Measurements from ENCODE around the gene PRSS23. TPM values are rescaled to one million over a fixed set of nuclear protein-coding genes. Genes with fewer than 3 reads are reported as not detected.

Gene PRSS23
- total RNA-seq, 2 donors from 2014 or later: 45.5 to 46.4 TPM

DNA sequence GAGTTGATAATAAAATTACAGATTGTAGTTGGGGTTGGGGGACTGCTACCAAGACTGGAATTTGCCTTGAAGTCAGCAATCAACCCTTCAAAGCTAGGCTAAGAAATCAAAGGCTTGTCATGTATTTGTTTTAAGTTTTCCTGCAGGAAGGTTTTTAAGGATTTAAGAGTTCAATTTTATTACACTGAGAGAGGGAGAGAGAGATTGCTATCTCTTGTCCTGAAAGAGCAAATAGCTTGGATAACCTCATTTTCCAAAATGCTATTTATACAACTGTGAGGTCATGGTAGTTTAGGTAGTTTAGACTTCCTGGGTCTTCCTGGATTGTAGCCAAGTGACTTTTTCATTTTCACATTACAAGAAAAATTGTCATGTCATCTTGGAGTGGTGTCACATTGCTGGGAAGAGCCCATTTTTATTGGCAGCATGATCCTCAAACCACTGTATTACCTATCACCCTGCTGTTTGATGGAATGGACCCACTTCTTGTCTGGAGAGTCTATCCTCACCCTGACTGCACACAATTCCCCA is 10.1 kb upstream of the PRSS23 start:
- H3K27me3 ChIP-seq: no peaks in the 10 kb centered on the region
- no peak overlapping the region for H3K9ac ChIP-seq (ENCODE audit: low read depth in 2 of 2, low read length in 2 of 2)
- no peaks in the 10 kb centered on the region for H3K4me1 ChIP-seq
- no peak for DNase-seq
- intact Hi-C loops (cut with DNase I): no loop called here
- no peak overlapping the region for H3K27ac ChIP-seq
- H3K4me3 ChIP-seq: no peak overlapping the region
- TF ChIP-seq, protein P1, sequence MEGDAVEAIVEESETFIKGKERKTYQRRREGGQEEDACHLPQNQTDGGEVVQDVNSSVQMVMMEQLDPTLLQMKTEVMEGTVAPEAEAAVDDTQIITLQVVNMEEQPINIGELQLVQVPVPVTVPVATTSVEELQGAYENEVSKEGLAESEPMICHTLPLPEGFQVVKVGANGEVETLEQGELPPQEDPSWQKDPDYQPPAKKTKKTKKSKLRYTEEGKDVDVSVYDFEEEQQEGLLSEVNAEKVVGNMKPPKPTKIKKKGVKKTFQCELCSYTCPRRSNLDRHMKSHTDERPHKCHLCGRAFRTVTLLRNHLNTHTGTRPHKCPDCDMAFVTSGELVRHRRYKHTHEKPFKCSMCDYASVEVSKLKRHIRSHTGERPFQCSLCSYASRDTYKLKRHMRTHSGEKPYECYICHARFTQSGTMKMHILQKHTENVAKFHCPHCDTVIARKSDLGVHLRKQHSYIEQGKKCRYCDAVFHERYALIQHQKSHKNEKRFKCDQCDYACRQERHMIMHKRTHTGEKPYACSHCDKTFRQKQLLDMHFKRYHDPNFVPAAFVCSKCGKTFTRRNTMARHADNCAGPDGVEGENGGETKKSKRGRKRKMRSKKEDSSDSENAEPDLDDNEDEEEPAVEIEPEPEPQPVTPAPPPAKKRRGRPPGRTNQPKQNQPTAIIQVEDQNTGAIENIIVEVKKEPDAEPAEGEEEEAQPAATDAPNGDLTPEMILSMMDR (IDR thresholded peaks at IDR 0.05): no peak
- H3K36me3 ChIP-seq: no peaks in the 10 kb centered on the region
- no peaks in the 10 kb centered on the region for H3K9me3 ChIP-seq

DNA sequence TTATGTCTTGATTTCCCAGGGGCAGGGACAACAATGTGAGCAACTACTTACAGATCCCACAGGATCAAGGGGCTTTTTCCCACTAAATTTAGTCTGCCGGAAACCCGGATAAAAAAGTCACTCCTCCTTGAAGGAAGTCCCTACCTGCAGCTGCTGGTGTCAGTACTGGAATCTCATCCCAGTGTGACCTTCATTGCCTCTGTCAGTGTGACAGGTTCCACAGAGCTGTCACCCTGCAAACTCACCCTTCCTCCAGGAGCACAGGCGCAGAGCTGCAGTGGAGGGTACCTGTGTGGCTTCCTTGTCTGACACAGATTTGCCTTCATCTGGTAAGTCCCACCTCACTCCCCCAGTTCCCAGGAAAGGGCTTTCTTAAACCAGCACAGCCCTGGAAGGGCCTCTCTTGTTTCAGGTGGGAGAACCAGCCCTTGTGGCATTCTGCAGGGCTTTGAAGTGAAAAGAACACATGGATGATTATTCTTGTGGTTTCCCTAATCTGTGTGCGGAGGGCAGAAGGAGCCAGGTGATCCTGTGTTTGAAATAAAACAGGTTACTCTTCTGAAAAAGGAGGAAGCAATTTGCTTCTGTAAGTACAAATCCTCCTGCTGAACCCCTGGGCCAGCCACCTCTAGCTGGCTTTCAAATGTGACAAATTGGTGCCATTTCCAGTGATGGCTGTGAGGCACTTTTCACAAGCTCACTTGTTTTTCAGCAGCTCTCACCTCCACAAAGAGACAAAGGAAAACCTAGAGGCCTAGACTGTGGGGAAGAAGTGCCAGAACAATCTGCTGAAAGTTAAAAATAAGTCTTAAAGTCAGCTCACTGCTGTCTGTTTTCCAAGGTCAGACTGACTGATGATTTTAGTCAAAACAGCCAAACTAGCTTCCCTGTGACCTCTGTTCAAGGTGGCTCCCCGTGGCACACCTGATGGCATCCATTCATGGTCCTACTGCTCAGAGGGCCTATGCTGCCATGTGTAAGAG is 9.2 kb upstream of the PRSS23 start:
- intact Hi-C loops (cut with DNase I): no loop called here
- TF ChIP-seq, protein P1 (IDR thresholded peaks at IDR 0.05): no peak

DNA sequence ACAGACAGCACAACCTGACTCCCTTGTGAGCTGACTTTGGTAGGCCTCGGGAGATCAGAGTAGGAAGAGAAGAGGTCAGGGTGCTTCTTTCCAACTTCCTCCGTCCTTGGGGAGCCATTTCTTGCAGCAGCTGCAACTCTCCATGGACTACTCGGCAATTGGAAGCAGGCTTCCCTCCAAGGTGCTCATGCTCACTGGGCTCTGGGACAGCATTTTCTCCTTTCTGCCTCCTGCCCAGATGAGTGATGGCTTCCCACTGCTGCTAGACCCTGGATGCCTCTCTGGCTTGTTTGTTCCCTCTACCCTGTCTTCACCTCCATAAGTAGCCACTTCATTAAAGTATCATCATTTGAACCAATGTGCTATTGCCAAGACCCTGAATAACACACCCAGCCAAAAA is 8.2 kb upstream of the PRSS23 start:
- no peaks in the 10 kb centered on the region for H3K4me1 ChIP-seq
- TF ChIP-seq, protein P1 (IDR thresholded peaks at IDR 0.05): no peak
- no peaks in the 10 kb centered on the region for H3K27me3 ChIP-seq
- H3K36me3 ChIP-seq: no peaks in the 10 kb centered on the region
- DNase-seq: no peak
- H3K9ac ChIP-seq (ENCODE audit: low read depth in 2 of 2, low read length in 2 of 2): no peak overlapping the region
- H3K27ac ChIP-seq: no peak overlapping the region
- no peak overlapping the region for H3K4me3 ChIP-seq
- H3K9me3 ChIP-seq: no peaks in the 10 kb centered on the region
- intact Hi-C loops (cut with DNase I): no loop called here

More for the DNA sequence above, 9.2 kb upstream of the PRSS23 start:
- no peak for DNase-seq
- Histone ChIP-seq H3K4me3 (no peak overlapping the region), H3K27me3 (no peaks in the 10 kb centered on the region), H3K36me3 (no peaks in the 10 kb centered on the region), H3K4me1 (no peaks in the 10 kb centered on the region), H3K9ac (ENCODE audit: low read depth in 2 of 2, low read length in 2 of 2) (peak overlapping the region in 1 of 2 donors; percentile 21), H3K9me3 (no peaks in the 10 kb centered on the region), H3K27ac (no peak overlapping the region)

DNA sequence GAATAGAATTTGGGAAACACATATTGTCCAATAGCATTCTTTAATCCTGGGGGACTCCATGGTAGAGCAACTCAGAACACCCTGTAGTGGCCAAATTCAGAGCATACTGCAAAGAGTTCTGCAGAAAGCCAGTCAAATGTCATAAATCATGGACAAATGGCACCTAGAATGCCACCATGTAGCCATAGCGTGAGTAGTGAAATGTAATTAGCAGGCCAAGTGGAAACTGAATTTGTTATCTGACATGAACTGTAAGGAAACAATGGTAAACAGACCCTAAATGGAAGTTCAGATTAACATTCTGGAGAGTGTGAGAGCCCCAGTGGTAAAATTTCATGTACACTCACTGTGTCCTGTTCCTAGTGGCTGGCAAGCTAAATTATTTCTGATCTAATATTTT is 7.0 kb upstream of the PRSS23 start:
- TF ChIP-seq, protein P1 (IDR thresholded peaks at IDR 0.05): no peak
- H3K27ac ChIP-seq: no peak overlapping the region
- H3K9ac ChIP-seq (ENCODE audit: low read depth in 2 of 2, low read length in 2 of 2): no peak overlapping the region
- no peaks in the 10 kb centered on the region for H3K36me3 ChIP-seq
- H3K27me3 ChIP-seq: no peaks in the 10 kb centered on the region
- H3K4me3 ChIP-seq: no peak overlapping the region
- no peaks in the 10 kb centered on the region for H3K9me3 ChIP-seq
- intact Hi-C loops (cut with DNase I): no loop called here
- DNase-seq: no peak
- no peaks in the 10 kb centered on the region for H3K4me1 ChIP-seq

DNA sequence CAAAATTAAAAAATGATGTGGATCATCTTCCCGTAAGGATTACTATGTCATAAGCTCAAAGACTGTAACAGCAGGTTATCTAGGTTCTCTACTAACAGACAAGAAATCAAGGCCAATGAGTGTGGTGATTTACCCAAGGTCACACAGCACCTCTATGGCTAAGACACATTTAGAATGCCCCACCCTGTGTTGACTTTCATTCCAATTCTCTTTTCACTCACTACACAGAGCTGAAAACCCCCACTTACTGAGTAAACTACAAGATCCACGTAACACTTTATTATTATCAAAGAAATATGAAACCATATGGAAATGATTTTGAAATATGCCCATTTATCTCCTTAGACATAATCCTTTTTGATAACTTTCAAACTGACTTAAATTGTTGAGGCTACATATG is 4.8 kb upstream of the PRSS23 start:
- Histone ChIP-seq H3K27me3 (no peaks in the 10 kb centered on the region), H3K4me3 (no peak overlapping the region), H3K4me1 (no peaks in the 10 kb centered on the region), H3K27ac (no peak overlapping the region), H3K9ac (ENCODE audit: low read depth in 2 of 2, low read length in 2 of 2) (no peak overlapping the region), H3K36me3 (no peaks in the 10 kb centered on the region), H3K9me3 (no peaks in the 10 kb centered on the region)
- no peak for DNase-seq
- TF ChIP-seq, protein P1 (IDR thresholded peaks at IDR 0.05): no peak
- intact Hi-C loops (cut with DNase I): no loop called here
